Measurements from ENCODE around the gene COX8A.

The COX8A gene

GRCh38 chr11:64007629-64008282, 33.3 kb downstream of the COX8A start:
- Histone ChIP-seq H4K20me1 (ENCODE audit: insufficient read depth, low read length) (peaks cover 14% of the 10 kb centered on the region), H2AFZ (ENCODE audit: low read depth, low read length) (no peak overlapping the region), H3K36me3 (ENCODE audit: insufficient read depth, low read length) (peaks cover 14% of the 10 kb centered on the region), H3K4me2 (ENCODE audit: insufficient read depth, low read length) (no peak overlapping the region), H3K9ac (ENCODE audit: low read depth, low read length) (no peak overlapping the region), H3K27me3 (ENCODE audit: insufficient read depth, low read length, poor library complexity) (no peaks in the 10 kb centered on the region), H3K4me1 (ENCODE audit: insufficient read depth, low read length) (no peaks in the 10 kb centered on the region), H3K4me3 (ENCODE audit: low read depth in 1 of 2, low read length in 2 of 2) (no peak overlapping the region), H3K79me2 (ENCODE audit: insufficient read depth, low read length) (no peaks in the 10 kb centered on the region), H3K27ac (ENCODE audit: low read length) (no peak overlapping the region), H3K9me3 (ENCODE audit: insufficient read depth, low read length, severe bottlenecking) (peaks cover 3% of the 10 kb centered on the region)
- no peak for TF ChIP-seq EZH2 (IDR thresholded peaks at IDR 0.05; ENCODE audit: borderline replicate concordance, low read depth, low read length, severe bottlenecking)
- TF ChIP-seq, protein P1, sequence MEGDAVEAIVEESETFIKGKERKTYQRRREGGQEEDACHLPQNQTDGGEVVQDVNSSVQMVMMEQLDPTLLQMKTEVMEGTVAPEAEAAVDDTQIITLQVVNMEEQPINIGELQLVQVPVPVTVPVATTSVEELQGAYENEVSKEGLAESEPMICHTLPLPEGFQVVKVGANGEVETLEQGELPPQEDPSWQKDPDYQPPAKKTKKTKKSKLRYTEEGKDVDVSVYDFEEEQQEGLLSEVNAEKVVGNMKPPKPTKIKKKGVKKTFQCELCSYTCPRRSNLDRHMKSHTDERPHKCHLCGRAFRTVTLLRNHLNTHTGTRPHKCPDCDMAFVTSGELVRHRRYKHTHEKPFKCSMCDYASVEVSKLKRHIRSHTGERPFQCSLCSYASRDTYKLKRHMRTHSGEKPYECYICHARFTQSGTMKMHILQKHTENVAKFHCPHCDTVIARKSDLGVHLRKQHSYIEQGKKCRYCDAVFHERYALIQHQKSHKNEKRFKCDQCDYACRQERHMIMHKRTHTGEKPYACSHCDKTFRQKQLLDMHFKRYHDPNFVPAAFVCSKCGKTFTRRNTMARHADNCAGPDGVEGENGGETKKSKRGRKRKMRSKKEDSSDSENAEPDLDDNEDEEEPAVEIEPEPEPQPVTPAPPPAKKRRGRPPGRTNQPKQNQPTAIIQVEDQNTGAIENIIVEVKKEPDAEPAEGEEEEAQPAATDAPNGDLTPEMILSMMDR (IDR thresholded peaks at IDR 0.05; ENCODE audit: borderline replicate concordance, extremely low read depth, low read length, poor library complexity, severe bottlenecking) = no peak
- DNase-seq = no peak
- 0 out of 3 replicates have a peak, but pooled peaks have one; percentile 14 for ATAC-seq (ENCODE audit: insufficient read depth, low read depth)

DNA sequence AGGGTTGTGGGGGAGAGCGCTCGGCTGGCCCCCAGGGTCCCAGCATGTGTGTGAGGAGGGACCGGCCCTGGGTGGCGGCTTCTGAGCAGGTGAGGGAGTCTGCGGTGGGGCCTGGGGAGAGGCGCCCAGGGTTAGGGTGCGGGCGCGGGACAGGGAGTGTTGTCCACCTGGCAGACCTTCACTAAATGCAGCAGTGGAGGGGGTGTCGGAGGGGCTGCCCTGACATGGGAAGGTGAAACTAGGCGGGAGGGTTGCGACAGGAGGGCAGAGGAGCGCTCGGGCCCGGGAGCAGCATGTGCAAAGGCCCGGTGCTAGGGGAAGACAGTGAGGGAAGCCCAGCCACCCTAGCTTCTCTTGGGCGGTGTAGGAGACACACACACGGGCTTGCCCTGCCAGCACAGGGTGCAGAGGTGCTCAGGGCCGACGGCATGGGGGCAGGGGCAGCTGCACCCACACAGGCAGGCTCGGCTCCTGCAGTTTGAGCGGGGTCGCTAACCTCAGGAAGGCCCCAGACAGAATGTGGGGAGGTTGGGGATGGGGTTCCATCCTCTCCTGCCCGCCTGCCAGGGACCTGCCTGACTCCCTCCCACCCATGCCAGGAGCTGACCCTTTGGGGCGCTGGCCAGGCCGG, 34.0 kb downstream of the COX8A start:
- Histone ChIP-seq H3K4me1 (ENCODE audit: insufficient read depth, low read length) (no peaks in the 10 kb centered on the region), H3K4me2 (ENCODE audit: insufficient read depth, low read length) (no peak overlapping the region), H3K27me3 (ENCODE audit: insufficient read depth, low read length, poor library complexity) (no peaks in the 10 kb centered on the region), H3K79me2 (ENCODE audit: insufficient read depth, low read length) (no peaks in the 10 kb centered on the region), H4K20me1 (ENCODE audit: insufficient read depth, low read length) (peaks cover 13% of the 10 kb centered on the region), H3K9ac (ENCODE audit: low read depth, low read length) (no peak overlapping the region), H3K9me3 (ENCODE audit: insufficient read depth, low read length, severe bottlenecking) (peaks cover 3% of the 10 kb centered on the region), H3K27ac (ENCODE audit: low read length) (no peak overlapping the region), H3K36me3 (ENCODE audit: insufficient read depth, low read length) (peaks cover 13% of the 10 kb centered on the region), H3K4me3 (ENCODE audit: low read depth in 1 of 2, low read length in 2 of 2) (no peak overlapping the region), H2AFZ (ENCODE audit: low read depth, low read length) (no peak overlapping the region)
- no peak for DNase-seq
- ATAC-seq (ENCODE audit: insufficient read depth, low read depth) = 0 out of 3 replicates have a peak, but pooled peaks have one; percentile 26
- TF ChIP-seq, protein P1 (IDR thresholded peaks at IDR 0.05; ENCODE audit: borderline replicate concordance, extremely low read depth, low read length, poor library complexity, severe bottlenecking) = no peak

- Histone ChIP-seq H3K79me2 (ENCODE audit: insufficient read depth, low read length) (no peaks in the 10 kb centered on the region), H3K36me3 (ENCODE audit: insufficient read depth, low read length) (peaks cover 7% of the 10 kb centered on the region), H3K9ac (ENCODE audit: low read depth, low read length) (no peak overlapping the region), H3K27me3 (ENCODE audit: insufficient read depth, low read length, poor library complexity) (no peaks in the 10 kb centered on the region), H3K4me3 (ENCODE audit: low read depth in 1 of 2, low read length in 2 of 2) (no peak overlapping the region), H4K20me1 (ENCODE audit: insufficient read depth, low read length) (peaks cover 13% of the 10 kb centered on the region), H3K27ac (ENCODE audit: low read length) (no peak overlapping the region), H3K9me3 (ENCODE audit: insufficient read depth, low read length, severe bottlenecking) (peaks cover 3% of the 10 kb centered on the region), H3K4me2 (ENCODE audit: insufficient read depth, low read length) (no peak overlapping the region), H3K4me1 (ENCODE audit: insufficient read depth, low read length) (no peaks in the 10 kb centered on the region), H2AFZ (ENCODE audit: low read depth, low read length) (no peak overlapping the region)
- DNase-seq = no peak
- TF ChIP-seq, protein P1 (IDR thresholded peaks at IDR 0.05; ENCODE audit: borderline replicate concordance, extremely low read depth, low read length, poor library complexity, severe bottlenecking) = no peak
- no peak for TF ChIP-seq EZH2 (IDR thresholded peaks at IDR 0.05; ENCODE audit: borderline replicate concordance, low read depth, low read length, severe bottlenecking)
- no peak for ATAC-seq (ENCODE audit: insufficient read depth, low read depth)
These were observed 34.7 kb downstream of the COX8A start for GRCh38 chr11:64008914-64009633.
